Thyroid gland (tissue), 4 donors: ENCODE results near the gene ESYT2. TPM values are rescaled to one million over a fixed set of nuclear protein-coding genes. Genes with fewer than 3 reads are reported as not detected.
A peak's percentile ranks its signal among the peaks of the same experiment; 100 is the strongest.

Experiments
- DNase-seq, 2 donors: peaks; one replicate each; pipeline ENCODE4 v3.0.0-alpha.2; 2019
- H3K27ac ChIP-seq, 3 donors: fragments of 200-600 bp; sonication (generic); 1 replicate in 2 of 3; 2 replicates in 1 of 3; pipeline ENCODE4 v1.5.1; 2016 to 2019; ENCODE audit warnings: mild to moderate bottlenecking in 1 of 3, moderate library complexity in 1 of 3
- H3K27me3 ChIP-seq: fragments of 200-600 bp; sonication (generic); one replicate; pipeline ENCODE4 v1.5.1; 2019
- H3K36me3 ChIP-seq, 2 donors: fragments of 200-600 bp; sonication (generic); one replicate each; pipeline ENCODE4 v1.5.1; 2016 to 2019
- H3K4me1 ChIP-seq, 2 donors: fragments of 200-600 bp; sonication (generic); one replicate each; pipeline ENCODE4 v1.5.1; 2017 to 2019
- H3K4me3 ChIP-seq, 3 donors: fragments of 200-600 bp; sonication (generic); replicated peaks in 1 of 3; 1 replicate in 2 of 3; 2 replicates in 1 of 3; pipeline ENCODE4 v1.5.1; 2016; ENCODE audit warnings: mild to moderate bottlenecking in 1 of 3
- H3K9me3 ChIP-seq: fragments of 200-600 bp; sonication (generic); one replicate; pipeline ENCODE4 v1.5.1; 2017
- POLR2A ChIP-seq, 2 donors: fragments of 450-650 bp; IDR thresholded peaks; one replicate each; pipeline ENCODE4 v1.6.1; 2017; ENCODE audit warnings: antibody characterized with exemption in 2 of 2, mild to moderate bottlenecking in 2 of 2, moderate library complexity in 1 of 2
- WGBS, 2 donors: methylation state at CpG; one replicate each; pipeline ENCODE4 v1.1.5; 2017; 5-methylcytosine and 5-hydroxymethylcytosine counted together
- intact Hi-C: fragments of 100-400 bp; cut with DNase I; formaldehyde crosslinking; loops from one replicate; pipeline ENCODE4 v1.15.1; 2023
- total RNA-seq, 4 donors: library from RNA; depleted of rRNA; stranded (reverse); fragments of >200 nt; gene quantifications; one replicate each; pipeline ENCODE4 v1.2.3, GENCODE V29; 2016
- TF ChIP-seq, protein P1 (sequence below), 6 experiments: fragments of 200-600 bp in 3 of 6; fragments of 450-650 bp in 3 of 6; sonication (generic) in 3 of 6; IDR thresholded peaks; one replicate each; pipeline ENCODE4 v1.5.1; 2016 to 2019; ENCODE audit warnings: antibody characterized with exemption in 6 of 6, mild to moderate bottlenecking in 2 of 6, inconsistent platforms in 1 of 6, moderate library complexity in 1 of 6

The ESYT2 gene
- total RNA-seq, 4 donors from 2014 or later = 102 to 123 (median 116) TPM

DNA sequence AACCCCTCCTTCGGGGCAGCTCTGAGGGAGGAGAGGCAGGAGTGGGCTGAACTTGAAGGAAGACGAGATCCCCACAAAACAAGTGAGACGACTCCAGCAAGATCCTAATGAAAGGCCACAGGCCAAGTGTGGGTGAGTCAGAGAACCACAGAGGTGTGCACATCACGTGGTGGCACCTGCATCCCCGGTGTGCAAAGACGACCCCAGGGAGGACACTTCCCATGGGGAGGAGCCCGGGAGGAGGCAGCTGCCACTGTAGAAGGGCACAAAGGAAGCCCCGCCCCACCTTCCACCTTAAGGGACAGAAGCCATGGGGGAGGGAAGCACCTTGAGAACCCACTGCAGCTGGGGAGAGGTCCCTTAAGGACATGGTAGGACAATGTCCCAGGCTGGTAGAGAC, 45.7 kb downstream of the ESYT2 start:
- 76 to 79% methylated on average over 6 to 8 of the region's 8 CpGs for WGBS, 2 donors
- peaks cover 6 to 13% of the 10 kb centered on the region in 2 donors for H3K4me1 ChIP-seq
- intact Hi-C loops = no loop called here
- no peaks in the 10 kb centered on the region for H3K27me3 ChIP-seq
- H3K36me3 ChIP-seq = peaks cover 0 to 10% of the 10 kb centered on the region in 2 donors
- TF ChIP-seq POLR2A (IDR thresholded peaks at IDR 0.05) = no peak
- TF ChIP-seq, protein P1, sequence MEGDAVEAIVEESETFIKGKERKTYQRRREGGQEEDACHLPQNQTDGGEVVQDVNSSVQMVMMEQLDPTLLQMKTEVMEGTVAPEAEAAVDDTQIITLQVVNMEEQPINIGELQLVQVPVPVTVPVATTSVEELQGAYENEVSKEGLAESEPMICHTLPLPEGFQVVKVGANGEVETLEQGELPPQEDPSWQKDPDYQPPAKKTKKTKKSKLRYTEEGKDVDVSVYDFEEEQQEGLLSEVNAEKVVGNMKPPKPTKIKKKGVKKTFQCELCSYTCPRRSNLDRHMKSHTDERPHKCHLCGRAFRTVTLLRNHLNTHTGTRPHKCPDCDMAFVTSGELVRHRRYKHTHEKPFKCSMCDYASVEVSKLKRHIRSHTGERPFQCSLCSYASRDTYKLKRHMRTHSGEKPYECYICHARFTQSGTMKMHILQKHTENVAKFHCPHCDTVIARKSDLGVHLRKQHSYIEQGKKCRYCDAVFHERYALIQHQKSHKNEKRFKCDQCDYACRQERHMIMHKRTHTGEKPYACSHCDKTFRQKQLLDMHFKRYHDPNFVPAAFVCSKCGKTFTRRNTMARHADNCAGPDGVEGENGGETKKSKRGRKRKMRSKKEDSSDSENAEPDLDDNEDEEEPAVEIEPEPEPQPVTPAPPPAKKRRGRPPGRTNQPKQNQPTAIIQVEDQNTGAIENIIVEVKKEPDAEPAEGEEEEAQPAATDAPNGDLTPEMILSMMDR (IDR thresholded peaks at IDR 0.05) = no peak
- no peak overlapping the region for H3K4me3 ChIP-seq
- no peak for DNase-seq
- H3K9me3 ChIP-seq = no peaks in the 10 kb centered on the region
- H3K27ac ChIP-seq = peak overlapping the region in 1 of 3 donors; percentile 63

DNA sequence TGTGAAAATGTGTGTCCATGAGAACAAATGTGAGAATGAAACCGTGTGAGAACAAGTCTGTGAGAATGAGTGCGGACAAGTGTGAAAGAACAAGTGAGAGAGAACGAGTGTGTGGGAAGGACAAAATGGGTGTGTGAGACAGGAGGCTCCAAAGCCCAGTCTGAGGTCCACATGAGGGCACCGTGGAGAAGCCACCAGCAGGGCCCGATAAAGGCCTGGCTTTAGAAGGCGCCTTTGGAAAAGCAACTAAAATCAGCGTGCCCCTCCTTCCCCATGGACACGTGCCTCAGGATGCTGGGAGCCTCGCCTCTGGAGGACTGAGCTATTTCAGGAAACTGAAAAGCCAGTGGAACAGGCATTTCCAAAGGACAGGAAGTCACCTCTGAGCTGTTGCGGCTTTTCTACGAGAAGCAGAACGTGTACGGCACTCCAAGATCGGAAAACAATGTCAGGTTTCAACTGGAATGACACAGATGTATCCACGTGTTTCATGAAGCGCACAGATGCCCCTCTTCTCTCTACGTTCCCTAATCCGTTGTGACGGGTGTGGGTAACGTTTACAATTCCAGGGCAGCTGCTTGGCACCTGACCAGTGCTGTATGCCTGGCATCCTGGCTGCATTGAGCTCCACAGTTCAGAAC, 46.4 kb downstream of the ESYT2 start:
- Histone ChIP-seq H3K9me3 (no peaks in the 10 kb centered on the region), H3K4me1 (peaks cover 6 to 15% of the 10 kb centered on the region in 2 donors), H3K27ac (peak overlapping the region in 2 of 3 donors; percentile 37 to 63), H3K27me3 (no peaks in the 10 kb centered on the region), H3K4me3 (no peak overlapping the region), H3K36me3 (peaks cover 0 to 10% of the 10 kb centered on the region in 2 donors)
- intact Hi-C loops = no loop called here
- WGBS, 2 donors = 71 to 72% methylated on average over 20 of the region's 20 CpGs
- DNase-seq = peak in 1 of 2 donors; percentile 18
- TF ChIP-seq POLR2A (IDR thresholded peaks at IDR 0.05) = no peak
- TF ChIP-seq, protein P1 (IDR thresholded peaks at IDR 0.05) = peak in 1 of 6 experiments; percentile 20

DNA sequence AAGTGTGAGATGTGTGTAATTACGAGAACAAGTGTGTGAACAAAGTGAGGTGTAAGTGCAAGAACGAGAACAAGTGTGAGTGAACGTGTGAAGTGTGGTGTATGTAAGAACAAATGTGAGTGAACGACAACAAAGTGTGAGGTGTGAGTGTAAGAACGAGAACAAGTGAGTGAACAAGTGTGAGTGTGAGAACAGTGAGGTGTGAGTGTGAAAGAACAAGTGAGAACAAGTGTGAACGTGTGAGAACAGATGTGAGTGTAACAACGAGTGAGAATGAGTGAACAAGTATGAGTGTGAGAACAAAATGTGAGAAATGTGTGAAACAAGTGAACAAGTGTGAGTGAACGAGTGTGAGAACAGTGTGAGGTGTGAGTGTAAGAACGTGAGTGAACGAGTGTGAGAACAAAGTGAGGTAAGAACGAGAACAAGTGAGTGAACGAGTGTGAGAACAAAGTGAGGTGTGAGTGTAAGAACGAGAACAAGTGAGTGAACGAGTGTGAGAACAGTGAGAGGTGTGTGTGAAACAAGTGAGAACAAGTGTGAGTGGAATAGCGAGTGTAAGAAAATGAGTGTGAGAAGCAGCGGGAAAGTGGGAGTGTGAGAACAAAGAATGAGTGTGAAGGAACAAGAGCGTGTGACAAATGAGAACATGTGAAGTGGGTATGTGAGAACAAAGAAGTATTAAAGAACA, 47.2 kb downstream of the ESYT2 start:
- Histone ChIP-seq H3K36me3 (peaks cover 0 to 10% of the 10 kb centered on the region in 2 donors), H3K9me3 (no peaks in the 10 kb centered on the region), H3K4me1 (peaks cover 6 to 15% of the 10 kb centered on the region in 2 donors), H3K27ac (no peak overlapping the region), H3K4me3 (no peak overlapping the region), H3K27me3 (no peaks in the 10 kb centered on the region)
- DNase-seq = no peak
- no peak for TF ChIP-seq POLR2A (IDR thresholded peaks at IDR 0.05)
- TF ChIP-seq, protein P1 (IDR thresholded peaks at IDR 0.05) = no peak
- WGBS, 2 donors = 86 to 92% methylated on average over 17 of the region's 17 CpGs
- intact Hi-C loops = no loop called here

DNA sequence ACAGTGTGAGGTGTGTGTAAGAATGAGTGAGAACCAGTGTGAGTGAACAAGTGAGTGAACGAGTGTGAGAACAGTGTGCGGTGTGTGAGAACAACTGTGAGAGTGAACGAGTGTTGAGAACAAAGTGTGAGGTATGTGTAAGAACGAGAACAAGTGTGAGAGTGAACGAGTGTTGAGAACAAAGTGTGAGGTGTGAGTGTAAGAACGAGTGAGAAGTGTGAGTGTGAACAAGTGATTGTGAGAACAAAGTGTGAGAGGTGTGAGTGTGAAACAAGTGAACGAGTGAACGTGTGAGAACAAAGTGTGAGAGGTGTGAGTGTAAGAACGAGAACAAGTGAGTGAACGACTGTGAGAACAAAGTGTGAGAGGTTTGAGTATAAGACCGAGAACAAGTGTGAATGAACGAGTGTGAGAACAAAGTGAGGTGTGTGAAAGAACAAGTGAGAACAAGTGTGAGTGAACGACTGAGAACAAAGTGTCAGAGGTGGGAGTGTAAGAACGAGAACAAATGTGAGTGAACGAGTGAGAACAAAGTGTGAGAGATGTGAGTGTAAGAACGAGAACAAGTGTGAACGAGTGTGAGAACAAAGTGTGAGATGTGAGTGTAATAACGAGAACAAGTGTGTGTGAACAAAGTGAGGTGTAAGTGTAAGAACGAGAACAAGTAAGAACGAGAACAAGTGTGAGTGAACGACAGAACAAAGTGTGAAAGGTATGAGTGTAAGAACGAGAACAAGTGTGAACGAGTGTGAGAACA, 47.9 kb downstream of the ESYT2 start:
- no peak for TF ChIP-seq POLR2A (IDR thresholded peaks at IDR 0.05)
- TF ChIP-seq, protein P1 (IDR thresholded peaks at IDR 0.05) = no peak
- intact Hi-C loops = no loop called here
- Histone ChIP-seq H3K27me3 (no peaks in the 10 kb centered on the region), H3K4me1 (peaks cover 6 to 15% of the 10 kb centered on the region in 2 donors), H3K9me3 (no peaks in the 10 kb centered on the region), H3K4me3 (no peak overlapping the region), H3K36me3 (peaks cover 0 to 10% of the 10 kb centered on the region in 2 donors), H3K27ac (no peak overlapping the region)
- no peak for DNase-seq
- WGBS, 2 donors = 93 to 96% methylated on average over 23 of the region's 23 CpGs
